Neuronal stem cell (in vitro differentiated cells): ENCODE results near the gene PNRC2.

Source experiments
- DNase-seq: peaks from one replicate; pipeline ENCODE4 v3.0.0-alpha.2; 2013; ENCODE audit warnings: low spot score
- H2AFZ ChIP-seq: one replicate; pipeline ENCODE4 v1.6.1; 2013; ENCODE audit warnings: mild to moderate bottlenecking, low read length, inconsistent platforms
- H2AK5ac ChIP-seq: 2 replicates; pipeline ENCODE4 v1.6.1; 2013; ENCODE audit warnings: low read depth, mild to moderate bottlenecking, inconsistent platforms, low read length, moderate library complexity, mixed read lengths
- H2BK120ac ChIP-seq: 2 replicates; pipeline ENCODE4 v1.6.1; 2013; ENCODE audit warnings: low read depth, mild to moderate bottlenecking, inconsistent platforms, low read length, moderate library complexity, mixed read lengths
- H2BK12ac ChIP-seq: one replicate; pipeline ENCODE4 v1.6.1; 2013; ENCODE audit warnings: low read length, inconsistent platforms
- H2BK15ac ChIP-seq: 2 replicates; pipeline ENCODE4 v1.6.1; 2013; ENCODE audit warnings: mild to moderate bottlenecking, low read length, inconsistent platforms, mixed read lengths
- H2BK5ac ChIP-seq: one replicate; pipeline ENCODE4 v1.6.1; 2013; ENCODE audit warnings: inconsistent platforms, mild to moderate bottlenecking, low read length, moderate library complexity
- H3K14ac ChIP-seq: one replicate; pipeline ENCODE4 v1.6.1; 2013; ENCODE audit warnings: low read length, inconsistent platforms
- H3K18ac ChIP-seq: 2 replicates; pipeline ENCODE4 v1.6.1; 2013; ENCODE audit warnings: low read length, inconsistent platforms
- H3K23ac ChIP-seq: 2 replicates; pipeline ENCODE4 v1.6.1; 2013; ENCODE audit warnings: low read depth, mild to moderate bottlenecking, mixed read lengths, low read length, inconsistent platforms; ENCODE audit not compliant: poor library complexity
- H3K27ac ChIP-seq: replicated peaks from 3 replicates; pipeline ENCODE4 v1.5.1; 2013; ENCODE audit warnings: low read length, inconsistent platforms
- H3K27me3 ChIP-seq, 3 experiments: 2 replicates each; pipeline ENCODE4 v1.6.1; 2013; ENCODE audit warnings: low read length in 3 of 3, mild to moderate bottlenecking in 2 of 3, inconsistent platforms in 1 of 3, low read depth in 1 of 3, mixed read lengths in 1 of 3, moderate library complexity in 1 of 3; ENCODE audit not compliant: control insufficient read depth in 3 of 3, insufficient read depth in 3 of 3
- H3K36me3 ChIP-seq, 2 donors: replicated peaks in 1 of 2; 2 replicates each; pipeline ENCODE4 v1.6.1; 2013; ENCODE audit warnings: low read length in 2 of 2; ENCODE audit not compliant: control insufficient read depth in 2 of 2, insufficient read depth in 2 of 2
- H3K4ac ChIP-seq: 2 replicates; pipeline ENCODE4 v1.6.1; 2013; ENCODE audit warnings: inconsistent platforms, mild to moderate bottlenecking, low read length, moderate library complexity
- H3K4me1 ChIP-seq, 2 donors: 1 replicate in 1 of 2; 2 replicates in 1 of 2; pipeline ENCODE4 v1.6.1; 2013; ENCODE audit warnings: low read length in 2 of 2, low read depth in 1 of 2; ENCODE audit not compliant: control insufficient read depth in 2 of 2, insufficient read depth in 1 of 2
- H3K4me2 ChIP-seq: one replicate; pipeline ENCODE4 v1.6.1; 2013; ENCODE audit warnings: mild to moderate bottlenecking, low read length, inconsistent platforms; ENCODE audit not compliant: insufficient read depth, poor library complexity, severe bottlenecking
- H3K4me3 ChIP-seq, 2 donors: 2 replicates each; pipeline ENCODE4 v1.5.1; 2013; ENCODE audit warnings: low read length in 2 of 2, mild to moderate bottlenecking in 2 of 2, inconsistent platforms in 1 of 2, moderate library complexity in 1 of 2
- H3K79me1 ChIP-seq: one replicate; pipeline ENCODE4 v1.6.1; 2013; ENCODE audit warnings: low read depth, mild to moderate bottlenecking, inconsistent platforms, low read length, moderate library complexity
- H3K9ac ChIP-seq: one replicate; pipeline ENCODE4 v1.6.1; 2013; ENCODE audit warnings: mild to moderate bottlenecking, low read depth, low read length, inconsistent platforms; ENCODE audit not compliant: poor library complexity
- H3K9me3 ChIP-seq, 2 donors: replicated peaks in 1 of 2; 2 replicates each; pipeline versions ENCODE3 to v1.6.1; 2013; ENCODE audit warnings: low read length in 2 of 2, mild to moderate bottlenecking in 2 of 2, inconsistent platforms in 1 of 2, low read depth in 1 of 2, mixed read lengths in 1 of 2, moderate library complexity in 1 of 2; ENCODE audit not compliant: control insufficient read depth in 2 of 2, insufficient read depth in 1 of 2
- H4K8ac ChIP-seq: one replicate; pipeline ENCODE4 v1.6.1; 2013; ENCODE audit warnings: low read depth, mild to moderate bottlenecking, inconsistent platforms, low read length, moderate library complexity
- H4K91ac ChIP-seq: one replicate; pipeline ENCODE4 v1.6.1; 2013; ENCODE audit warnings: low read length, low read depth, mild to moderate bottlenecking, inconsistent platforms; ENCODE audit not compliant: poor library complexity
- WGBS, 2 donors: extraction: QIAGEN DNeasy Blood & Tissue Kit; methylation state at CpG; one replicate each; pipeline ENCODE4 v1.1.7; 2013; ENCODE audit warnings: missing lambda C conversion rate in 2 of 2, mixed read lengths in 1 of 2; ENCODE audit not compliant: insufficient read length in 2 of 2, insufficient replicate concordance in 1 of 2; ENCODE audit errors: extremely low coverage in 2 of 2; 5-methylcytosine and 5-hydroxymethylcytosine counted together

The PNRC2 gene

GRCh38 chr1:23927097-23927496, 32.5 kb upstream of the PNRC2 start:
- no peak overlapping the region for H3K14ac ChIP-seq
- no peak overlapping the region for H3K4me3 ChIP-seq
- H3K23ac ChIP-seq: no peak overlapping the region
- H3K4ac ChIP-seq: no peak overlapping the region
- no peak for DNase-seq
- no peak overlapping the region for H2BK5ac ChIP-seq
- H2AFZ ChIP-seq: no peak overlapping the region
- H3K36me3 ChIP-seq: no peaks in the 10 kb centered on the region
- no peak overlapping the region for H4K91ac ChIP-seq
- H2BK120ac ChIP-seq: no peak overlapping the region
- no peak overlapping the region for H2AK5ac ChIP-seq
- H3K18ac ChIP-seq: no peak overlapping the region
- no peak overlapping the region for H3K4me2 ChIP-seq
- H3K9ac ChIP-seq: no peak overlapping the region
- no peak overlapping the region for H4K8ac ChIP-seq
- no peaks in the 10 kb centered on the region for H3K9me3 ChIP-seq
- peaks cover 0 to 4% of the 10 kb centered on the region in 2 donors for H3K4me1 ChIP-seq
- H2BK12ac ChIP-seq: no peak overlapping the region
- H3K79me1 ChIP-seq: no peaks in the 10 kb centered on the region
- WGBS, 2 donors: no CpG with 5 or more reads among the region's 1 CpG
- no peaks in the 10 kb centered on the region for H3K27me3 ChIP-seq
- no peak overlapping the region for H3K27ac ChIP-seq
- H2BK15ac ChIP-seq: no peak overlapping the region

GRCh38 chr1:23928789-23929188, 30.8 kb upstream of the PNRC2 start:
- H3K27ac ChIP-seq: no peak overlapping the region
- no peak overlapping the region for H3K4ac ChIP-seq
- no peaks in the 10 kb centered on the region for H3K36me3 ChIP-seq
- no peaks in the 10 kb centered on the region for H3K9me3 ChIP-seq
- no CpG with 5 or more reads among the region's 4 CpGs for WGBS, 2 donors
- H2AK5ac ChIP-seq: no peak overlapping the region
- peaks cover 0 to 4% of the 10 kb centered on the region in 2 donors for H3K4me1 ChIP-seq
- no peak overlapping the region for H3K18ac ChIP-seq
- H3K27me3 ChIP-seq: no peaks in the 10 kb centered on the region
- H3K9ac ChIP-seq: no peak overlapping the region
- H4K8ac ChIP-seq: no peak overlapping the region
- no peak overlapping the region for H2BK12ac ChIP-seq
- DNase-seq: no peak
- H2AFZ ChIP-seq: no peak overlapping the region
- no peak overlapping the region for H3K4me2 ChIP-seq
- H2BK120ac ChIP-seq: no peak overlapping the region
- no peak overlapping the region for H3K14ac ChIP-seq
- no peak overlapping the region for H4K91ac ChIP-seq
- H3K79me1 ChIP-seq: no peaks in the 10 kb centered on the region
- H3K23ac ChIP-seq: no peak overlapping the region
- no peak overlapping the region for H2BK15ac ChIP-seq
- no peak overlapping the region for H2BK5ac ChIP-seq
- H3K4me3 ChIP-seq: no peak overlapping the region

- Histone ChIP-seq H2BK5ac (no peak overlapping the region), H2BK120ac (no peak overlapping the region), H4K8ac (no peak overlapping the region), H2BK15ac (no peak overlapping the region), H3K4me1 (peaks cover 0 to 4% of the 10 kb centered on the region in 2 donors), H3K14ac (no peak overlapping the region), H3K4me2 (no peak overlapping the region), H3K9ac (no peak overlapping the region), H3K4me3 (no peak overlapping the region), H4K91ac (no peak overlapping the region), H3K18ac (no peak overlapping the region), H3K27me3 (no peaks in the 10 kb centered on the region), H3K79me1 (no peaks in the 10 kb centered on the region), H2AFZ (no peak overlapping the region), H3K9me3 (no peaks in the 10 kb centered on the region), H3K4ac (no peak overlapping the region), H2BK12ac (no peak overlapping the region), H3K27ac (no peak overlapping the region), H3K23ac (no peak overlapping the region), H2AK5ac (no peak overlapping the region), H3K36me3 (no peaks in the 10 kb centered on the region)
- WGBS, 2 donors: no CpG with 5 or more reads among the region's 5 CpGs
- no peak for DNase-seq
These were observed 29.4 kb upstream of the PNRC2 start for GRCh38 chr1:23930270-23930669.

GRCh38 chr1:23930861-23931490, 28.7 kb upstream of the PNRC2 start:
- Histone ChIP-seq H3K79me1 (no peaks in the 10 kb centered on the region), H4K8ac (no peak overlapping the region), H3K18ac (no peak overlapping the region), H3K4me2 (peak overlapping the region; percentile 12), H3K27ac (peak overlapping the region; percentile 52), H2BK120ac (no peak overlapping the region), H2AK5ac (no peak overlapping the region), H2BK15ac (no peak overlapping the region), H3K9ac (no peak overlapping the region), H3K4me1 (peaks cover 0 to 4% of the 10 kb centered on the region in 2 donors), H2AFZ (peak overlapping the region; percentile 17), H3K9me3 (no peaks in the 10 kb centered on the region), H3K23ac (no peak overlapping the region), H3K27me3 (no peaks in the 10 kb centered on the region), H3K4me3 (no peak overlapping the region), H2BK5ac (no peak overlapping the region), H3K14ac (no peak overlapping the region), H3K36me3 (no peaks in the 10 kb centered on the region), H3K4ac (no peak overlapping the region), H2BK12ac (no peak overlapping the region), H4K91ac (no peak overlapping the region)
- WGBS, 2 donors: no CpG with 5 or more reads among the region's 11 CpGs
- no peak for DNase-seq
